Liver (tissue), 9 donors: Measurements from ENCODE around the gene ZNF518A. TPM values are rescaled to one million over a fixed set of nuclear protein-coding genes. Genes with fewer than 3 reads are reported as not detected.
"Not testable (repeated sequence)": the region's sequence is repeated elsewhere in the genome, so short reads cannot be mapped to it uniquely, and the experiment has no call there.

ENCODE experiments used
- DNase-seq: peaks from one replicate; pipeline ENCODE4 v3.0.0-alpha.2; 2017; ENCODE audit warnings: low spot score
- H3K27ac ChIP-seq, 2 donors: one replicate each; pipeline ENCODE4 v1.7.0; 2013; ENCODE audit warnings: inconsistent platforms in 2 of 2, low read length in 2 of 2, control low read depth in 1 of 2, low read depth in 1 of 2, mild to moderate bottlenecking in 1 of 2
- H3K27me3 ChIP-seq, 4 donors: one replicate each; pipeline versions ENCODE4 v1.6.1 to v1.7.0; 2013; ENCODE audit warnings: low read length in 3 of 4, inconsistent platforms in 1 of 4, mild to moderate bottlenecking in 1 of 4, moderate library complexity in 1 of 4; ENCODE audit not compliant: control insufficient read depth in 4 of 4, insufficient read depth in 4 of 4
- H3K36me3 ChIP-seq, 4 donors: one replicate each; pipeline versions ENCODE4 v1.6.1 to v1.7.0; 2013; ENCODE audit warnings: low read length in 3 of 4, mild to moderate bottlenecking in 3 of 4, low read depth in 1 of 4, moderate library complexity in 1 of 4; ENCODE audit not compliant: control insufficient read depth in 4 of 4, insufficient read depth in 3 of 4
- H3K4me1 ChIP-seq, 4 donors: one replicate each; pipeline versions ENCODE4 v1.6.1 to v1.7.0; 2013; ENCODE audit warnings: low read length in 3 of 4, mild to moderate bottlenecking in 3 of 4, moderate library complexity in 1 of 4; ENCODE audit not compliant: control insufficient read depth in 4 of 4, insufficient read depth in 4 of 4
- H3K4me3 ChIP-seq, 3 donors: one replicate each; pipeline versions ENCODE4 v1.6.1 to v1.7.0; 2013; ENCODE audit warnings: low read length in 3 of 3, control low read depth in 1 of 3, low read depth in 1 of 3, mild to moderate bottlenecking in 1 of 3
- H3K9ac ChIP-seq, 2 donors: one replicate each; pipeline ENCODE4 v1.7.0; 2013; ENCODE audit warnings: low read length in 2 of 2, mild to moderate bottlenecking in 2 of 2, moderate library complexity in 2 of 2, control low read depth in 1 of 2, low read depth in 1 of 2
- H3K9me3 ChIP-seq, 4 donors: one replicate each; pipeline versions ENCODE4 v1.6.1 to v1.7.0; 2013; ENCODE audit warnings: low read length in 3 of 4; ENCODE audit not compliant: control insufficient read depth in 4 of 4
- EGR1 ChIP-seq, 2 donors: IDR thresholded peaks; 2 replicates each; pipeline ENCODE4 v1.6.1; 2016 to 2018; ENCODE audit warnings: antibody characterized with exemption in 2 of 2, low read depth in 2 of 2
- FOXA1 ChIP-seq: IDR thresholded peaks from 2 replicates; pipeline ENCODE4 v1.6.1; 2016; ENCODE audit warnings: antibody characterized with exemption
- FOXA2 ChIP-seq: IDR thresholded peaks from 2 replicates; pipeline ENCODE4 v1.6.1; 2016; ENCODE audit warnings: antibody characterized with exemption
- GABPA ChIP-seq, 2 donors: IDR thresholded peaks in 1 of 2; conservative IDR thresholded peaks in 1 of 2; 2 replicates each; pipeline ENCODE4 v1.6.1; 2016; ENCODE audit warnings: antibody characterized with exemption in 2 of 2, mild to moderate bottlenecking in 1 of 2, moderate library complexity in 1 of 2
- HNF4A ChIP-seq, 2 donors: conservative IDR thresholded peaks; 2 replicates each; pipeline ENCODE4 v1.6.1; 2016; ENCODE audit warnings: antibody characterized with exemption in 2 of 2, mild to moderate bottlenecking in 2 of 2
- HNF4G ChIP-seq: IDR thresholded peaks from 2 replicates; pipeline ENCODE4 v1.6.1; 2016; ENCODE audit warnings: antibody characterized with exemption
- REST ChIP-seq: IDR thresholded peaks from 2 replicates; pipeline ENCODE4 v1.6.1; 2016; ENCODE audit warnings: antibody characterized with exemption, mild to moderate bottlenecking
- RXRA ChIP-seq, 2 donors: IDR thresholded peaks; 2 replicates each; pipeline ENCODE4 v1.6.1; 2017 to 2018; ENCODE audit warnings: antibody characterized with exemption in 2 of 2, mild to moderate bottlenecking in 1 of 2
- SP1 ChIP-seq: IDR thresholded peaks from 2 replicates; pipeline ENCODE4 v1.6.1; 2018; ENCODE audit warnings: antibody characterized with exemption, mild to moderate bottlenecking
- TAF1 ChIP-seq: conservative IDR thresholded peaks from 2 replicates; pipeline ENCODE4 v1.6.1; 2016; ENCODE audit warnings: antibody characterized with exemption, mild to moderate bottlenecking
- YY1 ChIP-seq: IDR thresholded peaks from 2 replicates; pipeline ENCODE4 v1.6.1; 2016; ENCODE audit warnings: antibody characterized with exemption, mild to moderate bottlenecking
- ZBTB33 ChIP-seq: IDR thresholded peaks from 2 replicates; pipeline ENCODE4 v1.6.1; 2016; ENCODE audit warnings: antibody characterized with exemption
- WGBS: extraction: QIAGEN DNeasy Blood & Tissue Kit; methylation state at CpG from one replicate; pipeline ENCODE4 v1.1.7; 2013; 5-methylcytosine and 5-hydroxymethylcytosine counted together
- polyA plus RNA-seq, 2 donors: library from polyadenylated mRNA; stranded (reverse) in 1 of 2; unstranded in 1 of 2; fragments of 200-250 nt in 1 of 2; fragments of >200 nt in 1 of 2; fragmentation: Nextera tagmentation in 1 of 2; extraction: Ambion mirVana in 1 of 2; gene quantifications; one replicate each; pipeline versions ENCODE4 v1.2.1 to v1.2.3, GENCODE V29; 2013 to 2015
- total RNA-seq, 2 donors: library from RNA; depleted of rRNA; stranded (reverse); fragments of >200 nt; gene quantifications; one replicate each; pipeline ENCODE4 v1.2.3, GENCODE V29; 2014
- TF ChIP-seq, protein P1 (sequence below): IDR thresholded peaks from 2 replicates; pipeline ENCODE4 v1.6.1; 2016; ENCODE audit warnings: antibody characterized with exemption
- donor health status: healthy.
- donor health status: healthy.
- donor health status: healthy.
- donor health status: healthy.
- donor health status: healthy.

The ZNF518A gene
- total and polyA plus RNA-seq, 4 donors, result 1.8 to 23.0 (median 13.6) TPM

- Histone ChIP-seq H3K36me3 (no peaks in the 10 kb centered on the region), H3K9ac (no peak overlapping the region), H3K4me3 (no peak overlapping the region), H3K27ac (no peak overlapping the region), H3K4me1 (no peaks in the 10 kb centered on the region), H3K27me3 (no peaks in the 10 kb centered on the region), H3K9me3 (peaks cover 5 to 19% (median 9%) of the 10 kb centered on the region in 4 donors)
- 99% methylated on average over 1 of the region's 1 CpG for WGBS
- TF ChIP-seq, protein P1, sequence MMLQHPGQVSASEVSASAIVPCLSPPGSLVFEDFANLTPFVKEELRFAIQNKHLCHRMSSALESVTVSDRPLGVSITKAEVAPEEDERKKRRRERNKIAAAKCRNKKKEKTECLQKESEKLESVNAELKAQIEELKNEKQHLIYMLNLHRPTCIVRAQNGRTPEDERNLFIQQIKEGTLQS, result no peak
- TF ChIP-seq HNF4G, result no peak
- no peak for TF ChIP-seq ZBTB33
- TF ChIP-seq SP1, result no peak
- DNase-seq, result no peak
Measured at GRCh38 chr10:96176985-96177384, 46.9 kb downstream of the ZNF518A start.

DNA sequence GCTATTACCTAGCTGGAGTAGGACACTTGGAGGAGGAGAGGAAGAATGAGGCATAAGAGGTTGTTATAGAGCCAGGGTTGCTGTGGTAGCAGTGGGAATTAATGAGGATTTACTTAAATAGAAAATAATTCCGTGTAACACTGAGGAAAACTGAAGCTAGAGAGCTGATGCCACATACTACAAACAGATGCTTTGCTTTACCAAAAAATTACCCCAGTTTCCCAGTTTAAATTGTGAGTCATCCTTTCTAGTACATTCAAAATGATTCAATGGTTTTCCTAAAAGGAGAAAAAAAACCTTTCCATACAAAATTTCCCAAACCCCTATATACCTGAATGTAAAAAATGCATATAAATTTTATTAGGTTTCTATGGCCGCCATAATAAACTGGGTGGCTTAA, 58.3 kb downstream of the ZNF518A start:
- Histone ChIP-seq H3K9me3 (peaks cover 0 to 7% (median 5%) of the 10 kb centered on the region in 4 donors), H3K4me1 (no peaks in the 10 kb centered on the region), H3K27ac (no peak overlapping the region), H3K27me3 (no peaks in the 10 kb centered on the region), H3K9ac (no peak overlapping the region), H3K4me3 (no peak overlapping the region), H3K36me3 (peaks cover 8 to 23% (median 19%) of the 10 kb centered on the region in 4 donors)
- DNase-seq, result no peak
- TF ChIP-seq FOXA1, result no peak
- WGBS, result 84% methylated on average over 2 of the region's 2 CpGs

DNA sequence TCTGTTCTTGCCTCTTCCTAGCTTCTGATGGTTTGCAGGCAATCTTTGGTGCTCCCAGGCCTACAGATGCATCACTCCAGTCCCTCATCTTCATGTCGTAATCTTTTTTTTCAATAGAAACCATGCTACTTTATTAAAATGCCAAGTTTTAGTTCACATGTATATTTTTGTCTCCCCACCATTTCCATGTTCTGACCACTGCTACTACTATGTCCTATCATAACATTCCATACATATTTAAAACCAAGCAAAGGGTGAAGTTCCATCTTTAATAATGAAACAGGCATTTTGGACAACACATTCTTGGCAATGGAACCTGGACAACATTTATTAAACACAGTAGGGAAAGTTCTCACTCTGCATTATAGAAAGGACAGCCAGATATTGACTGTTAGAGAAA, 58.8 kb downstream of the ZNF518A start:
- DNase-seq, result no peak
- no peak for TF ChIP-seq RXRA (IDR thresholded peaks at IDR 0.05)
- no peak for TF ChIP-seq GABPA (IDR thresholded peaks at IDR 0.05 in 1 of 2, conservative IDR thresholded peaks at IDR 0.05 in 1 of 2)
- no peak for TF ChIP-seq REST
- no peak for TF ChIP-seq YY1
- no peak for TF ChIP-seq HNF4A (conservative IDR thresholded peaks at IDR 0.05)
- TF ChIP-seq TAF1, result no peak
- no peak for TF ChIP-seq FOXA2
- TF ChIP-seq EGR1 (IDR thresholded peaks at IDR 0.05; ENCODE audit: low read depth in 2 of 2), result no peak
- no peak for TF ChIP-seq SP1
- Histone ChIP-seq H3K27me3 (no peaks in the 10 kb centered on the region), H3K4me1 (no peaks in the 10 kb centered on the region), H3K27ac (no peak overlapping the region), H3K9me3 (peaks cover 0 to 7% (median 5%) of the 10 kb centered on the region in 4 donors), H3K36me3 (peaks cover 8 to 25% (median 22%) of the 10 kb centered on the region in 4 donors), H3K4me3 (no peak overlapping the region), H3K9ac (no peak overlapping the region)
- 90% methylated on average over 1 of the region's 1 CpG for WGBS

GRCh38 chr10:96189505-96189904, 59.4 kb downstream of the ZNF518A start:
- 89% methylated on average over 1 of the region's 1 CpG for WGBS
- H3K27me3 ChIP-seq, H3K4me1 ChIP-seq, H3K9ac ChIP-seq, H3K27ac ChIP-seq, H3K9me3 ChIP-seq, DNase-seq, H3K4me3 ChIP-seq: not testable (repeated sequence)
- H3K36me3 ChIP-seq, result peaks cover 8 to 30% (median 24%) of the 10 kb centered on the region in 4 donors
